ENCODE data around the gene CIRBP.

The CIRBP gene

GRCh38 chr19:1227304-1228054 is 41.7 kb upstream of the CIRBP start:
- H3K27ac Mint-ChIP-seq = no peak overlapping the region
- H3K27me3 Mint-ChIP-seq = no peaks in the 10 kb centered on the region
- H3K36me3 Mint-ChIP-seq = peaks cover 9% of the 10 kb centered on the region in 2 donors
- H3K4me3 Mint-ChIP-seq = no peak overlapping the region
- DNase-seq (no peak), ATAC-seq (replicated peaks) (no peak)
- H3K4me1 Mint-ChIP-seq = peaks cover 0 to 5% of the 10 kb centered on the region in 2 donors
- no peaks in the 10 kb centered on the region for H3K9me3 Mint-ChIP-seq

DNA sequence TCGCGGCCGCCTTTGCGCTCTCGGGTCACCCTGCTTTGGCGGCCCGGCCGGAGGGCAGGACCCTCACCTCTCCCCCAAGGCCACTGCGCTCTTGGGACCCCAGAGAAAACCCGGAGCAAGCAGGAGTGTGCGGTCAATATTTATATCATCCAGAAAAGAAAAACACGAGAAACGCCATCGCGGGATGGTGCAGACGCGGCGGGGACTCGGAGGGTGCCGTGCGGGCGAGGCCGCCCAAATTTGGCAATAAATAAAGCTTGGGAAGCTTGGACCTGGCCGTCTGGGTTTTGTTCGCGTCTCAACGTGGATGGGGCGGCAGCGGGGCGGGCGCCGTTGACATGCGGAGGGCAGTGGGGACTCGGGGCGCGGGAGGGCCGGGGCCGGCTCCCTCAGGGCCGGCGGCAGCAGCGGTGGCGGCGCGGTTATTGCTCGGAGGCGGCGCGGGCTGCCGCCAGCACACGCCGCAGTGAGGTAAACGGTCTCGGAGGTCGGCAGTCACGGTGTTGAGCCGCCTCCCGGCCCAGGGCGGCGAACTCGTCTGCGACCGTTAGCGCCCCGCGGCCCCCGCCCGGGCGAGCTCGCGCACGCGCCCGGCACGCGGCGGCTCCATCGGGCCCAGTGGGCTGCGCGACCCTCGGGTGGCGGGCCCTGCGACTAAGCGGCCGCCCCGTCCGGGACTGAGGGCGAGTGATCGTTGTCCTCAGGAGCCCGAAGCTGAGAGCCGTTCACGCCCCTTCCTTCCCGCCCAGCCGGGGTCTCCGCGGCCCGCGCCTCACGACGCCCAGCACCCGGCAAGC is 40.8 kb upstream of the CIRBP start:
- H3K4me1 Mint-ChIP-seq = peaks cover 0 to 5% of the 10 kb centered on the region in 2 donors
- peak overlapping the region; percentile 84 for H3K27ac Mint-ChIP-seq
- H3K4me3 Mint-ChIP-seq = no peak overlapping the region
- no peaks in the 10 kb centered on the region for H3K27me3 Mint-ChIP-seq
- H3K9me3 Mint-ChIP-seq = no peaks in the 10 kb centered on the region
- peaks cover 5 to 9% of the 10 kb centered on the region in 2 donors for H3K36me3 Mint-ChIP-seq
- no peak for DNase-seq
- ATAC-seq (replicated peaks) = no peak

- H3K27ac Mint-ChIP-seq = no peak overlapping the region
- H3K27me3 Mint-ChIP-seq = no peaks in the 10 kb centered on the region
- no peak overlapping the region for H3K4me3 Mint-ChIP-seq
- H3K36me3 Mint-ChIP-seq = peaks cover 5 to 9% of the 10 kb centered on the region in 2 donors
- H3K4me1 Mint-ChIP-seq = peaks cover 0 to 5% of the 10 kb centered on the region in 2 donors
- ATAC-seq (replicated peaks) (no peak), DNase-seq (no peak)
- H3K9me3 Mint-ChIP-seq = no peaks in the 10 kb centered on the region
Measured at GRCh38 chr19:1229056-1229923, 39.8 kb upstream of the CIRBP start.

DNA sequence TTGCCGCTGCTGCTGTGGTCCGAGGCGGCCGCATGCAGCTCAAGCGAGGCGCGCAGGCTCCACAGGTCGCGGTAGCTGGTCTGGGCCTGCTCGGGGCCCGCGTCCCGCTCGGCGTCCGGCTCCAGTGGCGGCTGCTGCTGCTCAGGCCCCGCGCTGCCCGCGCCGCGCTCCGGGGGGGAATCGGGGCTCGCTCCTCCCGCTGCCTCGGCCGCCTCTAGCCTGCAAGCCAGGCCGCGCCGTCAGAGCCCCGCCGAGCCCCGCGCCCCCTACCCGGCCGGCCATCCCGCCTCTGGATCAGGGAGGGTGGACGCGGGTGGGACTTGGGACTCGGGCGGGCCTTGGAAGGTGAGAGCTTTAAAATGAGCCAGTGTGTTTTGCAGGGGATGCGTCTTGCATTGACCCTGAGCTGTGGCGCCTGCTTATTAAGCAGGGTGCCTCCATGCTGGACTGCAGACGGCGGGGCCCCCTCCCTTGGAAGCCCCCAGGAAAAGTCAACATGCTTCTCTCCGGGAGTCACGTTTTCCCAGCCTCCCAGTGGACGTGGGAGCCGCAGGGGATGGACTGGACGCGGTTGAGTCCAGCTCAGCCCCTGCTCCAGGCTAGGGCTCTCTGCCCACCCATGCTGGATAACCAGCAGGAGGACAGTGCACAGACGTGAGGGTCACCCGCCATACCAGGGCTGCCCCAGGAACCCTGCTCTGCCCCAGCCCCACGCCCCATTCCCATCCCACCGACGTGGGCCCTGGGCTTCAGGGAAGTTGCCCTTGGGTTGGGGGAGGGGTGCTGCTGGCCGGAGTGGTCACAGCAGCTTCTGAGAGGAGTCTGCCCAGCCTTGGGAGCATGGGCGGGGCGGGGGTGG is 39.0 kb upstream of the CIRBP start:
- H3K4me1 Mint-ChIP-seq = peaks cover 0 to 5% of the 10 kb centered on the region in 2 donors
- H3K36me3 Mint-ChIP-seq = peaks cover 5 to 9% of the 10 kb centered on the region in 2 donors
- DNase-seq (no peak), ATAC-seq (replicated peaks) (no peak)
- no peaks in the 10 kb centered on the region for H3K9me3 Mint-ChIP-seq
- H3K27ac Mint-ChIP-seq = no peak overlapping the region
- no peak overlapping the region for H3K4me3 Mint-ChIP-seq
- no peaks in the 10 kb centered on the region for H3K27me3 Mint-ChIP-seq

- Mint-ChIP-seq H3K4me1 (peaks cover 0 to 5% of the 10 kb centered on the region in 2 donors), H3K27ac (no peak overlapping the region), H3K36me3 (peaks cover 5 to 9% of the 10 kb centered on the region in 2 donors), H3K9me3 (no peaks in the 10 kb centered on the region), H3K4me3 (no peak overlapping the region), H3K27me3 (peaks cover 0 to 8% of the 10 kb centered on the region in 2 donors)
- DNase-seq (no peak), ATAC-seq (replicated peaks) (no peak)
Measured at GRCh38 chr19:1230783-1231489, 38.2 kb upstream of the CIRBP start.

- Mint-ChIP-seq H3K27ac (no peak overlapping the region), H3K4me3 (no peak overlapping the region), H3K27me3 (peaks cover 0 to 15% of the 10 kb centered on the region in 2 donors), H3K9me3 (no peaks in the 10 kb centered on the region), H3K36me3 (peaks cover 5 to 9% of the 10 kb centered on the region in 2 donors), H3K4me1 (peaks cover 0 to 5% of the 10 kb centered on the region in 2 donors)
- ATAC-seq (replicated peaks) (peak in 1 of 2 donors; percentile 22), DNase-seq (no peak)
Measured at GRCh38 chr19:1231729-1232637, 37.1 kb upstream of the CIRBP start.

DNA sequence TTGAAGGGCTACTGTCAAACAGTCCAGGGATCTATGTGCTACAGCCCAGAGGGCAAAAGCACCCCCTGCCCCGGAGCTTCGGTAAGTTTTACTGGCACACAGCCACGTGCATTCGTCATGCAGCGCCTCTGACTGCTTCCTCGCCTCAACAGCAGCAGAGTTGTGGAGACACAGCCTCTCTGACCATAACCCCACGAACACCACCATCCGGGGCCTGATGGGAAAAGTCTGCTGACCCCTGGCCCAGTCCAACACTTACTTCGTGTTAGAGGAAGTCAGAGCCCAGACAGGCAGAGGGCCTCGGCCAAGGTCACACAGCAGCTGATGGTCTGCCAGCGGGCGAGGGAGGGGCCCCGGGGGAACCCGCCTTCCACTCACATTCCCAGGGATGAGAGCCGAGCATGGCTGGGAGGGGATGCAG is 36.5 kb upstream of the CIRBP start:
- DNase-seq (no peak), ATAC-seq (replicated peaks) (no peak)
- Mint-ChIP-seq H3K4me3 (no peak overlapping the region), H3K36me3 (peaks cover 4 to 5% of the 10 kb centered on the region in 2 donors), H3K27ac (no peak overlapping the region), H3K9me3 (no peaks in the 10 kb centered on the region), H3K4me1 (peaks cover 0 to 5% of the 10 kb centered on the region in 2 donors), H3K27me3 (peaks cover 0 to 15% of the 10 kb centered on the region in 2 donors)

DNA sequence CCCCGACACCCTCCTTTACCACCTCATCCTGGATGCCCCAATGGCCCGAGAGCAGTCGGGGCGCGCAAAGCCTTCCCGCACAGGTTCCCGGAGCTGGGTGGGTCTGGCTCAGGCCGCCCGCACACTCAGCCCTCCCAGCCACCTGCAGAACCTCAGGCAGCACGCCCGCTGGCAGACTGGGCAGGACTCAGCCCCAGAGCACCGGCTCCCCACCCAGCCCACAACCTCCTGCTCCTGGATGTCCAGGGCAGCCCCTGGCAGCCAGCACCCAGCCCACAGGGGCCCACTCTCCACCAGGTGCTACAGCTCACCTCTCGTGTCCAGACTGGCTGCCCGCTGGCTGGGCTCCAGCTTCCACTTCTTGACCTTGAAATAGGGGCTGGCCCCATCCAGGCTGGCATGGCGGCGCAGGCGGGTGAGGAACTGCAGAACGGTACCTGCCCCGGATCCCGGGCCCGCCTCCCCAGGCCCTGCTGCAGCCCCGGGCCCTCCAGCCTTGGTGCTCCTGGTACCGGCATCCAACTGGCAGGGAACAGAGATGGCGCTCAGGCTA is 35.9 kb upstream of the CIRBP start:
- peaks cover under 1 to 6% of the 10 kb centered on the region in 2 donors for H3K4me1 Mint-ChIP-seq
- H3K27me3 Mint-ChIP-seq = peaks cover under 1 to 17% of the 10 kb centered on the region in 2 donors
- no peak overlapping the region for H3K27ac Mint-ChIP-seq
- H3K36me3 Mint-ChIP-seq = peaks cover 1% of the 10 kb centered on the region in 2 donors
- no peak overlapping the region for H3K4me3 Mint-ChIP-seq
- ATAC-seq (replicated peaks) (no peak), DNase-seq (no peak)
- H3K9me3 Mint-ChIP-seq = no peaks in the 10 kb centered on the region

DNA sequence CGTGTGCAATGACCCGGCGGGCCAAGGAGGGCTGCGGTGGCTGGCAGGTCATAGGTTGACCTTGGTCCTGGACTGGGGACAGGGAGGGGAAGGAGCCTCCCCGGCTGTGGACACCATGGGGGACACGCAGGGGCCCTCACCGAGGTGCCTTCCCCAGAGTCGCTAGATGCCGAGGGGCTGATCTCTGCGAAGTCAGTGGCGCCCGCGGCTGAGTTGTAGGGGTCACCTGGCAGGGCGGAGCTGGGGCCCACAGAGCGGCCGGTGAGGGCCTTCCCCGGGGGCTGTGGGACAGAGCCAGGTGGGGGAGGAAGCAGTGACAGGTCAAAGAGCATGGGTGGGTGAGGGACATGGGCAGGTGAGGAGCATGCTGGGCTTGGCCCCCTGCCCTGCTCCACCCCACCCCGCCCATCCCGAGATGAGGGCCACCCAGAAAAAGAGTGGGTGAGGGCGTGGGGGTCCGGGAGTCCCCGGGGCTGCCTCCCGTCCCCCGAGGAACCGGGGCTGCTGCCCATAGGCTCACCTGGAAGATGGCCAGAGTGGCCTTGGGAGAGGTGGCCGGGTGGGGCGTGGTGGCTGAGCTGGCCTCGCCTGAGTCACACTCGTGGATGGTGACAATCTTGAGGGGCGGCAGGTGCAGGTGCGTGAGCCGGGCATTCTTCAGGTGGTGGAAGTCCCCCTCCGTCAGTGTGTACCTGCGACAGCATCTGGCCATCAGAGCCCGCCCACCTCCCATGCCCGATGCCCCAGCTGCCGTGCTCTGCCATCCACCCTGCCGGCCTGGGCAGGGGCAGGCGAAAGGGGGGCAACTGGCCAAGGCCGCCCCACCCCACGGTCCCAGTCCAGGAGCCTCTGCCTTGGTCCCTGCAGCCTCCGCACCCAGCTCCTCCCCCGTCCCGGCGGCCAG is 34.8 kb upstream of the CIRBP start:
- DNase-seq = no peak
- Mint-ChIP-seq H3K36me3 (no peaks in the 10 kb centered on the region), H3K27ac (no peak overlapping the region), H3K9me3 (no peaks in the 10 kb centered on the region), H3K27me3 (peaks cover 8 to 25% of the 10 kb centered on the region in 2 donors), H3K4me1 (peaks cover 8 to 17% of the 10 kb centered on the region in 2 donors), H3K4me3 (no peak overlapping the region)
- no peak for ATAC-seq (replicated peaks)

- Mint-ChIP-seq H3K9me3 (no peaks in the 10 kb centered on the region), H3K4me1 (peaks cover 10 to 20% of the 10 kb centered on the region in 2 donors), H3K36me3 (no peaks in the 10 kb centered on the region), H3K4me3 (no peak overlapping the region), H3K27me3 (peaks cover 8 to 25% of the 10 kb centered on the region in 2 donors), H3K27ac (no peak overlapping the region)
- ATAC-seq (replicated peaks) (no peak), DNase-seq (no peak)
Measured at GRCh38 chr19:1234955-1235380, 34.2 kb upstream of the CIRBP start.

All from stimulated activated naive B cell treated with anti-CD40 and anti-IgM and Interleukin-4, amounts not matched to agents 10 μg/mL and 1 μg/mL and 100 μg/mL, for 72 hours (primary cell).